Activated naive CD4-positive, alpha-beta T cell (primary cell): ENCODE data around the gene OR52N2.

Experiments used
- DNase-seq, 4 experiments: peaks; one replicate each; lab custom pipeline; 2025; lab: John Stamatoyannopoulos, UW

Gene OR52N2

DNA sequence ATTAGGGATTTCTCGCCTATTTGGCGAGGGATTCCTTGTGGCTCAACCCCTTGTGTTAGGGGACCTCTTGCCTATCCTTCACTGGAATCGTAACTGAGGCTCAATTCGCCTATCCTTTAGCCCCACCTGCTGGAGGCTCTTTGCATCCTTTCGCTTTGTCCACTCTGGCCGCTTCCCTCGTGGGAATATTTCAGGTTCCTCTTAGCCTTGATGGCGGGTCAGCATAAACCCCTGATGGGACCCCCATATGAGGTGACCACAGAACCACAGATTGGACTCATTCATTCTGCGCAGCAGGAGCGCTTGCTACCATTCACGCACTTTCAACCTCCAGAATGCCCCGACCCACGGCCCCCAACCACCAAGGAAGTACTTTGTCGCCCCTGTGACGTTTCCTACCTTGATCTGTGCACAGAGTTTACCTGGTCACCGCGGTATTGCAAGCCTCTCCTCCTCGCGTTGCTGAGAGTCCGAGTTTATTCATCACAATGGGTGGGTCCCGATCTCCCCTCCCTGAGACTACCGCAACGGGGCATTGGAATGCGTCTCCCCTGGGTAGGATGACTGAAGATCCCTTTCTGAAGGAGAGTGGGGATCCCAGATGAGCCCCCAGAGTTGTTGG, at the start of gene OR52N2:
TSS of gene OR52N2 (plus strand) at position 425 of the 622 bp plus-strand sequence. CDS start 11,412 bp downstream, outside the sequence.
- peak; percentile 9 to 50 (median 22) for DNase-seq

GRCh38 chr11:5767056-5767455, 41.7 kb upstream of the OR52N2 start:
- no peak for DNase-seq

DNA sequence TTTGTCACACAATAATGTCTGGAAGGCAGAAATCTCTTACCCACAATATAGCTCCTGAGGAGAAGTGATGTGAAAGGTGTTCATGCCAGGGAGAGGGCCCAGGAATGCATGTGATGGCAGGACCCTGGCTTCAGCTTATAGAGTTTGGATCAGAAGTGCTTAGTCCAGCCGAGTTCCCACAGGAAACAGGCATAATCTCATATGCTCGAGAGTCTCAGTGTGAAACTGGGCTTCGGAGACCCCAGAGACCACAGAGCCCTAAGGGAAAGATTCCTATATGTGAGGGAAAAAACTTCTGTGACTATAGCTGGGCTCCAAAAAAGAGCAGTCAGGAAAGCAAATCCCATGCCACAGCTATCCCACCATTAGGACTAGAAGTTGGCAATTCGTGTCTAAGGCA, 25.5 kb upstream of the OR52N2 start, which contains the start of gene OR52N5:
TSS of gene OR52N5 (minus strand) at position 101 of the 400 bp plus-strand sequence. CDS start 4,721 bp downstream, outside the sequence.
- DNase-seq, result no peak

- DNase-seq, result no peak
These were observed 17.6 kb upstream of the OR52N2 start, which contains the start of gene OR52N1 for GRCh38 chr11:5791165-5791564. TSS of gene OR52N1 (minus strand) at chr11:5791265. CDS start at chr11:5788816, 2,449 bp downstream.

DNA sequence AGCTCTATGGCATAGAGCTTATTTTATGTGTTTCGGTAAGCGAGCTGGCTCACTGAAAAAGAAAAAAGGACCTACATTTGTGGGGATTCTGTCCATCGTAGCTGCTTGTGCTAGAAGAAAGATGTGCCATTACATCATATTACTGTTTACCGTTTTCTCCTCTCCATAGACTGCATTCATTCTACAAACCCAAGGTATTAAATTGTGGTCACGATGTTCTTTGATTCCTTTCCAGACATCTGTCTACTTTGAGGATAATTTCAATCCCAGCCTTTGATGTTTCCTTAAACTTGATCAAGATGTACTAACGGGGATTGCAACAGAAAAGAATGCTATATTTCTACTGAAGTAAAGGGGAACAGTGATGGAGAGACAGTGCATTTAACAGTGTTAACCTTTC, 12.2 kb upstream of the OR52N2 start:
- no peak for DNase-seq

GRCh38 chr11:5803982-5804381, 4.7 kb upstream of the OR52N2 start:
- no peak for DNase-seq

DNA sequence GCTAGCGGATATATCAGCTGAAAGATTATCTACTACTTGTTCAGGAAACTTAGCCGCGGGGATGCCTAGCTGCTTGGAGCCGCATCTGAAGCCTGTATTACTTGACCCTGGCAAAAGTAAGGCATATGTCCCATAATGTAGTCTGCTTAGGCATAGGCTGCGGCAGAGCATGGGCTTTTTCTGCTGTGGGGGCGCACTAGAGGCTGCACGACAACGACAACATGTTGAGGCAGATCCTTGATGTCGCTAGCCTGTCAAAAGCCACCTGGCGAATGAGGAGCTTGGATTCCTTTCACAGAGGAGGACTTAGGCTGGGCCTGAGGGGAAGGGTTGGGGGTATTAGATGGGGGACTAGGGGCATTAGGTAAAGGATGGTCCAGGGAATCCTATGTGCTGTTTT, 1.1 kb upstream of the OR52N2 start:
- DNase-seq, result no peak

DNA sequence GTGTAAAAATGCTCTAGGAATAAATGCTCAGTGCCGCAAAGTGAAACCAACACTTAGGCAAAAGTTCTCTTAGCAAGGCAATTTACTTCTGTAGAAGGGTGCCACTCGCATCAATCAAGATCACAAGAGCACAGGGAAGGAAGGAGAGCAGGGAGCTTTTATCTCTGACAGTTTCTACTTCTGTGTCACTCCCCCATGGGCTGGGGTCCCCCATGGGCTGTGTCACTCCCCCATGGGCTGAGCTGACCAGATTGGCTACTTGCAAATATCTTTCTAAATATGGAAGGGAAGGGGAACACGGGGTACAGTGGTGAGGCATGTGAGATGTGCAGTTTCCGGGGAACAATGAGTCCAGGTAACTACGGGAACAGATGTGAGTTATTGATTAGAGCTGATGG, 397 bp downstream of the OR52N2 start:
- DNase-seq, result no peak

- DNase-seq, result no peak
These were observed 1.4 kb downstream of the OR52N2 start for GRCh38 chr11:5809905-5810795.

- DNase-seq, result no peak
These were observed 6.8 kb downstream of the OR52N2 start for GRCh38 chr11:5815534-5815933.

GRCh38 chr11:5818245-5818886, 9.6 kb downstream of the OR52N2 start:
- no peak for DNase-seq

DNA sequence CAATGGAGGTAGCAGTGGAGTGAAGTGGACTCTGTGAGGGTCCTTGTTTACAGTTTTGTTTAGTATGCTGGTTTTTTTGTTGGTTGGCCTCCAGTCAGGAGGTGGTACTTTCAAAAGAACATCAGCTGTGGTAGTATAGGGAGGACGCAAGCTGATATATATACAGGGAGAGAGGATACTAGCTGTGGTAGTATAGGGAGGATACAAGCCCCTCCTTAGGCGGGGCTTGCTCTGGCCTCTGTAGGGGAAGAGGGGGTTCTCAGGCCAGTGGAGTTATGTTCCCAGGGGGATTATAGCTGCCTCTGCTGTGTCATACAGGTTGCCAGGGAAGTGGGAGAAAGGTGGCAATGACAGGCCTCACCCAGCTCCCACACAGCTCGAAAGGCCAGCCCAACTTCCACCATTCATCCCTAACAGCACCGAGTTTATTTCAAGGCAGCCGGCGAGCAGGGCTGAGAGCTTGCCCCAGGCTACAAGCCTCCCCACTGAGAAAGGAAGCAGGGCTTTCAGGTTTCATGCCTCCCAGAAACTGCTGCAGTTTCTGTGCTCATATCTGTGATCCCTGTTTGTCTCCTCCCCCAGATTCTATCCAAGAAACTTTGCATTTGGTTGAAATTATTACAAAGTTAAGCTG, 22.6 kb downstream of the OR52N2 start:
- no peak for DNase-seq

GRCh38 chr11:5833446-5833845, 24.7 kb downstream of the OR52N2 start:
- no peak for DNase-seq

DNA sequence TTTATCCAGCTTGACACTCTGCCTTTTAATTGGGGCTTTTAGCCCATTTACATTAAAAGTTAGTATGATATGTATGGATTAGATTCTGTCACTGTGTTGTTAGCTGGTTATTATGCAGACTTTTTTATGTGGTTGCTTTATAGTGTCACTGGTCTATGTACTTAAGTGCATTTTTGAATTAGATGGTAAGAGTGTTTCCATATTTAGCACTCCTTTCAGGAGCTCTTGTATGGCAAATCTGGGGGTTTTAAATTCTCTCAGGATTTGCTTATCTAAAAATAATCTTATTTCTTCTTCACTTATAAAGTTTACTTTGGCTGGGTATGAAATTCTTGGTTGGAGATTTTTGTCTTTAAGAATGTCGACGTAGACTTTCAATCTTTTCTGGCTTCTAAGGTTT, 29.0 kb downstream of the OR52N2 start:
- no peak for DNase-seq

GRCh38 chr11:5841797-5842196, 33.1 kb downstream of the OR52N2 start, which contains the start of gene OR52E6:
TSS of gene OR52E6 (minus strand) at chr11:5841897. CDS start at chr11:5841897, 0 bp downstream.
- DNase-seq, result no peak

DNA sequence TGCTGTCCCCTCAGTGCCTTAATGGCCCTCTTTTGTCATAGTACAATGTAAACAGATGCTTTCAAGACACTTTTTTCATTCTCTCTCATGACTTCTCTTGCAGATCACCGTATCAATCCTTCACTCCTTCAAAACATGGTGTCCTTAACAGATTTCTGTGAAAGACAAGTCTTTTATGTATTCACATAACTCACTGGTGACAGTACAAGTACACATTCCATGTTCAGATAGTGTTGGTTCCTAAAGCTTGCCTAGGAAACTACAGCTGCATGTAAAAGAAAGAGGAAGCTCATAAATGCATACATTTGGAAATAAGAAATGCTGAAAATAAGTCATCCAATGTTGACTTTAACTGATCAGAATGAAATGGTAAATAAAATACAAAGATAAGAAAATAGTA, 38.0 kb downstream of the OR52N2 start:
- no peak for DNase-seq

GRCh38 chr11:5847711-5848110, 39.0 kb downstream of the OR52N2 start:
- DNase-seq, result no peak

- no peak for DNase-seq
These were observed 42.3 kb downstream of the OR52N2 start for GRCh38 chr11:5851002-5851401.

GRCh38 chr11:5857590-5857989, 48.9 kb downstream of the OR52N2 start, which contains the start of gene OR52E8:
TSS of gene OR52E8 (minus strand) at chr11:5857690. CDS start at chr11:5857690, 0 bp downstream.
- no peak for DNase-seq

DNA sequence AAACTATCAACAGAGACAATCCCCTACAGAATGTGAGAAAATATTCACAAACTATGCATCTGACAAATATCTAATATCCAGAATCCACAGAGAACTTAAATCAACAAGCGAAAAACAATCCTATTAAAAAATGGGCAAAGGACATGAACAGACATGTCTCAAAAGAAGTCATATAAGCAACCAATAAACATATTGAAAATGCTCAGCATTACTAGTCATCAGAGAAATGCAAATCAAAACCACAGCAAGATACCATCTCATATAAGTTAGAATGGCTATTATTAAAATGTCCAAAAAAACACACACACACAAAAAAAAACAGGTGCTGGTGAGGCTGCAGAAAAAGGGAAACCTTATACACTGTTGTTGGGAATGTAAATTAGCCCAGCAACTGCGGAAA, 57.1 kb downstream of the OR52N2 start:
- DNase-seq, result no peak
